ENCODE measurements around the gene CREB1.

Gene CREB1

GRCh38 chr2:207614824-207615223, 85.1 kb downstream of the CREB1 start:
- H3K27ac ChIP-seq (ENCODE audit: low read length): no peak overlapping the region
- H3K36me3 ChIP-seq (ENCODE audit: control insufficient read depth in 2 of 2, insufficient read depth in 2 of 2, low read length in 2 of 2): peaks cover 0 to 2% of the 10 kb centered on the region in 2 donors
- H3K9ac ChIP-seq (ENCODE audit: low read length in 2 of 2): no peak overlapping the region
- no peaks in the 10 kb centered on the region for H3K27me3 ChIP-seq (ENCODE audit: control insufficient read depth in 1 of 2, insufficient read depth in 2 of 2, low read length in 2 of 2)
- H3K9me3 ChIP-seq (ENCODE audit: control insufficient read depth in 2 of 2, low read length in 2 of 2): no peaks in the 10 kb centered on the region
- no peaks in the 10 kb centered on the region for H3K4me1 ChIP-seq (ENCODE audit: control insufficient read depth, insufficient read depth, low read length)
- H3K4me3 ChIP-seq (ENCODE audit: low read length in 2 of 2): no peak overlapping the region

GRCh38 chr2:207616185-207616584, 86.4 kb downstream of the CREB1 start:
- no peaks in the 10 kb centered on the region for H3K9me3 ChIP-seq (ENCODE audit: control insufficient read depth in 2 of 2, low read length in 2 of 2)
- H3K9ac ChIP-seq (ENCODE audit: low read length in 2 of 2): no peak overlapping the region
- H3K4me3 ChIP-seq (ENCODE audit: low read length in 2 of 2): no peak overlapping the region
- no peaks in the 10 kb centered on the region for H3K4me1 ChIP-seq (ENCODE audit: control insufficient read depth, insufficient read depth, low read length)
- no peak overlapping the region for H3K27ac ChIP-seq (ENCODE audit: low read length)
- peaks cover 0 to 3% of the 10 kb centered on the region in 2 donors for H3K36me3 ChIP-seq (ENCODE audit: control insufficient read depth in 2 of 2, insufficient read depth in 2 of 2, low read length in 2 of 2)
- no peaks in the 10 kb centered on the region for H3K27me3 ChIP-seq (ENCODE audit: control insufficient read depth in 1 of 2, insufficient read depth in 2 of 2, low read length in 2 of 2)

- H3K27me3 ChIP-seq (ENCODE audit: control insufficient read depth in 1 of 2, insufficient read depth in 2 of 2, low read length in 2 of 2): no peaks in the 10 kb centered on the region
- H3K36me3 ChIP-seq (ENCODE audit: control insufficient read depth in 2 of 2, insufficient read depth in 2 of 2, low read length in 2 of 2): peaks cover 0 to 11% of the 10 kb centered on the region in 2 donors
- no peak overlapping the region for H3K4me3 ChIP-seq (ENCODE audit: low read length in 2 of 2)
- H3K9ac ChIP-seq (ENCODE audit: low read length in 2 of 2): no peak overlapping the region
- H3K9me3 ChIP-seq (ENCODE audit: control insufficient read depth in 2 of 2, low read length in 2 of 2): no peaks in the 10 kb centered on the region
- no peak overlapping the region for H3K27ac ChIP-seq (ENCODE audit: low read length)
- no peaks in the 10 kb centered on the region for H3K4me1 ChIP-seq (ENCODE audit: control insufficient read depth, insufficient read depth, low read length)
Measured at GRCh38 chr2:207617011-207617671, 87.4 kb downstream of the CREB1 start.

- Histone ChIP-seq H3K4me1 (ENCODE audit: control insufficient read depth, insufficient read depth, low read length) (peaks cover 8% of the 10 kb centered on the region), H3K9me3 (ENCODE audit: control insufficient read depth in 2 of 2, low read length in 2 of 2) (no peaks in the 10 kb centered on the region), H3K9ac (ENCODE audit: low read length in 2 of 2) (no peak overlapping the region), H3K27ac (ENCODE audit: low read length) (no peak overlapping the region), H3K36me3 (ENCODE audit: control insufficient read depth in 2 of 2, insufficient read depth in 2 of 2, low read length in 2 of 2) (peaks cover 0 to 11% of the 10 kb centered on the region in 2 donors), H3K4me3 (ENCODE audit: low read length in 2 of 2) (no peak overlapping the region), H3K27me3 (ENCODE audit: control insufficient read depth in 1 of 2, insufficient read depth in 2 of 2, low read length in 2 of 2) (no peaks in the 10 kb centered on the region)
Measured at GRCh38 chr2:207619764-207620203, 90.0 kb downstream of the CREB1 start.

GRCh38 chr2:207621501-207622039, 91.8 kb downstream of the CREB1 start:
- Histone ChIP-seq H3K27me3 (ENCODE audit: control insufficient read depth in 1 of 2, insufficient read depth in 2 of 2, low read length in 2 of 2) (no peaks in the 10 kb centered on the region), H3K4me3 (ENCODE audit: low read length in 2 of 2) (no peak overlapping the region), H3K9me3 (ENCODE audit: control insufficient read depth in 2 of 2, low read length in 2 of 2) (no peaks in the 10 kb centered on the region), H3K4me1 (ENCODE audit: control insufficient read depth, insufficient read depth, low read length) (peaks cover 15% of the 10 kb centered on the region), H3K27ac (ENCODE audit: low read length) (no peak overlapping the region), H3K9ac (ENCODE audit: low read length in 2 of 2) (no peak overlapping the region), H3K36me3 (ENCODE audit: control insufficient read depth in 2 of 2, insufficient read depth in 2 of 2, low read length in 2 of 2) (peaks cover 0 to 11% of the 10 kb centered on the region in 2 donors)

- peaks cover 0 to 9% of the 10 kb centered on the region in 2 donors for H3K36me3 ChIP-seq (ENCODE audit: control insufficient read depth in 2 of 2, insufficient read depth in 2 of 2, low read length in 2 of 2)
Measured at GRCh38 chr2:207624185-207625013, 94.6 kb downstream of the CREB1 start.

GRCh38 chr2:207625014-207625907, 95.5 kb downstream of the CREB1 start, which contains the start of gene METTL21A:
Gene METTL21A, minus strand, starts transcription at chr2:207625394. Its CDS starts 1,019 bp downstream, at chr2:207624375.
- no peaks in the 10 kb centered on the region for H3K27me3 ChIP-seq (ENCODE audit: control insufficient read depth in 1 of 2, insufficient read depth in 2 of 2, low read length in 2 of 2)
- peak within 1 kb of the TSS; percentile 95 to 99 for H3K4me3 ChIP-seq (ENCODE audit: low read length in 2 of 2)
- peak within 1 kb of the TSS; percentile 81 to 91 for H3K9ac ChIP-seq (ENCODE audit: low read length in 2 of 2)
- H3K4me1 ChIP-seq (ENCODE audit: control insufficient read depth, insufficient read depth, low read length): peaks cover 15% of the 10 kb centered on the region
- H3K9me3 ChIP-seq (ENCODE audit: control insufficient read depth in 2 of 2, low read length in 2 of 2): no peaks in the 10 kb centered on the region
- peak within 1 kb of the TSS; percentile 80 for H3K27ac ChIP-seq (ENCODE audit: low read length)
- peaks cover 0 to 9% of the 10 kb centered on the region in 2 donors for H3K36me3 ChIP-seq (ENCODE audit: control insufficient read depth in 2 of 2, insufficient read depth in 2 of 2, low read length in 2 of 2)

More at GRCh38 chr2:207624185-207625013, 94.6 kb downstream of the CREB1 start:
- H3K9me3 ChIP-seq (ENCODE audit: control insufficient read depth in 2 of 2, low read length in 2 of 2): no peaks in the 10 kb centered on the region
- peak overlapping the region; percentile 81 to 91 for H3K9ac ChIP-seq (ENCODE audit: low read length in 2 of 2)
- H3K4me1 ChIP-seq (ENCODE audit: control insufficient read depth, insufficient read depth, low read length): peaks cover 15% of the 10 kb centered on the region
- no peaks in the 10 kb centered on the region for H3K27me3 ChIP-seq (ENCODE audit: control insufficient read depth in 1 of 2, insufficient read depth in 2 of 2, low read length in 2 of 2)
- peak overlapping the region; percentile 88 to 95 for H3K4me3 ChIP-seq (ENCODE audit: low read length in 2 of 2)
- peak overlapping the region; percentile 80 for H3K27ac ChIP-seq (ENCODE audit: low read length)

- no peak overlapping the region for H3K4me3 ChIP-seq (ENCODE audit: low read length in 2 of 2)
- H3K4me1 ChIP-seq (ENCODE audit: control insufficient read depth, insufficient read depth, low read length): peaks cover 7% of the 10 kb centered on the region
- H3K27ac ChIP-seq (ENCODE audit: low read length): no peak overlapping the region
- no peaks in the 10 kb centered on the region for H3K27me3 ChIP-seq (ENCODE audit: control insufficient read depth in 1 of 2, insufficient read depth in 2 of 2, low read length in 2 of 2)
- no peaks in the 10 kb centered on the region for H3K36me3 ChIP-seq (ENCODE audit: control insufficient read depth in 2 of 2, insufficient read depth in 2 of 2, low read length in 2 of 2)
- H3K9me3 ChIP-seq (ENCODE audit: control insufficient read depth in 2 of 2, low read length in 2 of 2): no peaks in the 10 kb centered on the region
- H3K9ac ChIP-seq (ENCODE audit: low read length in 2 of 2): no peak overlapping the region
Measured at GRCh38 chr2:207629553-207629952, 99.8 kb downstream of the CREB1 start.

- Histone ChIP-seq H3K36me3 (ENCODE audit: control insufficient read depth in 2 of 2, insufficient read depth in 2 of 2, low read length in 2 of 2) (no peaks in the 10 kb centered on the region), H3K27me3 (ENCODE audit: control insufficient read depth in 1 of 2, insufficient read depth in 2 of 2, low read length in 2 of 2) (no peaks in the 10 kb centered on the region), H3K9me3 (ENCODE audit: control insufficient read depth in 2 of 2, low read length in 2 of 2) (no peaks in the 10 kb centered on the region), H3K9ac (ENCODE audit: low read length in 2 of 2) (no peak overlapping the region), H3K27ac (ENCODE audit: low read length) (no peak overlapping the region), H3K4me3 (ENCODE audit: low read length in 2 of 2) (no peak overlapping the region), H3K4me1 (ENCODE audit: control insufficient read depth, insufficient read depth, low read length) (peaks cover 7% of the 10 kb centered on the region)
Measured at GRCh38 chr2:207630491-207630890, 100.7 kb downstream of the CREB1 start.
